ENCODE data around the gene GNAI3. TPM values are rescaled to one million over a fixed set of nuclear protein-coding genes. Genes with fewer than 3 reads are reported as not detected.

The GNAI3 gene
- total RNA-seq, 1 donor from 2014 or later: 6.6 TPM

DNA sequence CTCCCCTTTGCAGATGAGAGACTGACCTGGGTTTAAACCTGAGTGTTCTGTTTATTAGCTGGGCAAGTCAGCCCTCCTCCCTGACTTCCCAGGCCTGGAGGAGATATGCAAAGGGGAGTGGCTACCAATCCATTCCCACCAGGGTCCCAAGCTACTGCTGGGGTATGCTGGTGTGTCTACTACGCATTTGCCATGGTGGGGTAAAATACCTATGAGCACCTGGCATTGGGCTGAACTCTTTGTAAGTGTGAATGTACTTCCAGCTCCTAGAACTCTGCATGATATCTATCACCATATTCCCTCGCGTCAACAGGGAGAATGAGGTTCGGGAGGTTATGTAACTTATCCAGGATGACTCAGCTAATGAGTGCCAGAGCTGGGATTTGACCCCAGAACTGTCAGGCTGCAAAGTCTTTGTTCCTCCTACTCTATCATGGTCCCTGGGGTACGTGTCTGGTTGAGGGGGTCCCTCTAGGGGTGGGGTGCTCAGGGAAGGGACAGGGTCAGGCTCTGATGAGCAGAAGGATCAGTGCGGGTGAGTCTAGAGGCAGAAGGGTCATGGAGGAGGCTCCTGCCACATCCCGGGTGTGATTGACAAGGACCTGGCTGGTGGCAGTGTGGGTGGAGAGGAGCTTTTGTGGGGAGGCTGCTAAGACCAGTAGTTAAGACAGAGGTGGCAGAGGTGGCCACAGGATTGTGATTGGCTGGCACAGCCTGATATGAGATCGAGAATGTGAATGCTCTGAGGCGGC is 88.0 kb downstream of the GNAI3 start:
- peak; percentile 39 for DNase-seq (ENCODE audit: low spot score)

DNA sequence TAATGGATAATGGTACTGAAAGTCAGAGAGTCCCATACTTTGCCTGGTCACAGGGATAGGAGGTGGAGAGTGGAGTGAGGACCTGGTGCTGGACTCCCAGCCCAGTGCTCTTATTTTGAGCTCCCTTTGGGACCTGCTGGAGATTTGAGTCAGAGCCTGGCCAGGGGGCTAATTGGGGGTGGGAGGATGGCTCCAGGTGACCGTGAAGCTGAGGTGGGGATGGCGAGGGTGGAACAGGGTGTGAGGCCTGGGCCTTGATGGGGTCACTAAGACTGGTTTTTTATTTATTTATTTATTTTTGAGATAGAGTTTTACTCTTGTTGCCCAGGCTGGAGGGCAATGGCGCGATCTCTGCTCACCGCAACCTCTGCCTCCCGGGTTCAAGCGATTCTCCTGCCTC is 89.0 kb downstream of the GNAI3 start:
- peak; percentile 31 for DNase-seq (ENCODE audit: low spot score)

DNA sequence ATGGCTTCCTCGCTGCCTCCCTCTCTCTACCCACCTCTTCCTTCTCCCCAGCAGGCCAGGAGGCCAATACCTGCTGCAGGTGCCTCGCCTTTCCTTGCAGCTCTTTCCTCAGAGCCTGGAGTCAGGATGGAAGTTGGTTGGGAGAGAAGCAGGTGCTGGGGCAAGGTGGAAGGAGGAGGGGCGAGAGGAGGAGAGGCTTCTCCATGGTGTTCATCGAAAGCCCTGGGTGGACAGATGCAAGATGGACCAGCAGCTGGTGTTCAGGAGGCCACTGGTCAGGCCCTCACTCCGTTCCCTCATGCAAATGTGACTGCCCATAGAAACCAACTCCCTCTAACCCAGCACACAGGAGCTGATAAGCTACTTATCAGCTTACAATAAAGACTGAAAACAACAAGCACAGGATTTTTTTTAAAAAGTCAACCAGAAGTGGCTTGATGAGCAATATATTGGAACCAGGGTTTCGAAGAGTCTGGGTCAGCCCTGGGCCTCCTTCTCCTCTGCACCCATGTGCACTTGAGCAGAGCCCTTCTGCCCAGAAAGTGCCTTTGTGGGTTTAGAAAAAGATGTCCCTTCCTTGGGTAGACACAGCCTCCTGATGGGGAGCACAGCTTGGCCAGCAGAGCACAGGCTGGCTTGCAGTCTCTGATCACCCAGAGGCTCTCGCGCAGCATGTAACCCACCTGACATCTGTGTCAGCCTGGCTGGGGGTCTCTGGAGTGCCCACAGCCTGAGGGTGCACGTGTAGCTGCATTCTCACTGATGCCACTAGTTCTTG is 90.8 kb downstream of the GNAI3 start:
- DNase-seq (ENCODE audit: low spot score): peak; percentile 34

DNA sequence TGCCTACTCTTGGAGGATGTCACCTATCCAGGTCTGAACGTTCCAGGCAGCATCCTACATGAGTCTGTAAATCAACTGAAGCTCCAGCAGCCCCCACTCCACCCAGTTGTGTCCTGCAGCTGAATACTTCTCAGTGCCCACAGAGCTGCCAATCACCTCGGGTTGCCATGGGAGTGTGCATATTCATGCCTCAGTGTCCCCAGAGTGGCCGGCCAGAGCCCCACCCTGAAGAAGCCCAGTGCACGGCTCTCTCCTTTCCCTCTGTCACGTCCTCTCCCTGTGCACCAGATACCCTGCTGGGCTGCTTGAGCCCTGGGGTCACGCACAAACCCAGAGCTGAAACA is 91.4 kb downstream of the GNAI3 start:
- no peak for DNase-seq (ENCODE audit: low spot score)

DNA sequence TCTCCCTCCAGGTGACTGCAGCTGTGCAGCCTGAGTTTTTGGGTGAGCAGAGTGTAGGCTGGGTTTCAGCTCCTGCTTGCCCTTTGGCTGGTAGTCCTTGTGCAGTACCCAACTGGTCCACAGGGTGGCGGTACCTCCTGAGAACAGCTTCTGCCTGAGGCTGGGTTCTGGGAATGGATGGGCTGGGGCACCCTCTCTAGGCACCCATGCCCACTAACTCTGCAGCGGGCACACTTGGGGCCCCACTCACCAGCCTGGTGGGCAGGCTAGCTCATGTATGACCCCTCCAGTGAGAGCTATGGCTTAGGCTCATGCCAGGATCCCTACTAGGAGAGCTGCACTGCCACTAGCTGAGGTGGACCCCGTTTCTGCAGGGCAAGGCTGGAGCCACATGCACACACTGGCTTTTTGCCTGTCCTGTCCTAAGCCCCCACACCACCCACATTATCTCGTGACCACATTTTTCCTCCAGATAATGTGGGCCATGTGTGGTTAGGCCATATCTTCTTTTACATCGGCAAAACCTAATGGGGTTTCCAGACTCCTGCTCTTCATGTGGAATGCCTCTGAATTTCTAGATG is 92.0 kb downstream of the GNAI3 start:
- DNase-seq (ENCODE audit: low spot score): peak; percentile 88

DNA sequence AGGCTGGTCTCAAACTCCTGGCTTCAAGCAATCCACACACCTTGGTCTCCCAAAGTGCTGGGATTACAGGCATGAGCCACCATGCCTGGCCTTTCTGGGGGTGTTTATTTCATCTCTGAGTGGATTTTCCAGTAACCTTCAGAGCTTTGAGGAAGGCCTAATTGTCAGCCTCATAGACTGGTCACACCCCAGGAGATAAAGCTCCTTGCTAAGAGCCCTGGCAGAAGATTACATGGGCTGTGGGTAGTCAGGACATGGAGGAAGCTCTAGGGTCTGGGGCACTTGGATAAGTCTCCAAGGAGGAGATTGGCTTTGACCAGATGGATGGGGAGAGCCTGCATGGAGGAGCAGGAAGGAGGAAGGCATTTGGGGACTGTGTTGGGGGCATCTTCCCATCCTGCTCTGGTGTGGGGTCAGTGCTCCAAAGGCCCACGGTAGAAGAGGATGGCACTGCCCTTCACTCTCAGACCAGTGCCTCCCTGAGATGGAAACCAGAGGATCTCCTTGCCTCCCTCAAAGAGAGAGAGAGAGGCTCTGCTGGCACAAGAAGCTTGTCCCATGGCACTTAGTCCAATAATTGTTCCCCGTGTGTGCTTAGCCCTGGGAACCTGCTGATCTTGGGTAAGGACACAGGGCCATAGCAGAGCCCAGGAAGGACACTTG is 92.8 kb downstream of the GNAI3 start:
- DNase-seq (ENCODE audit: low spot score): no peak

DNA sequence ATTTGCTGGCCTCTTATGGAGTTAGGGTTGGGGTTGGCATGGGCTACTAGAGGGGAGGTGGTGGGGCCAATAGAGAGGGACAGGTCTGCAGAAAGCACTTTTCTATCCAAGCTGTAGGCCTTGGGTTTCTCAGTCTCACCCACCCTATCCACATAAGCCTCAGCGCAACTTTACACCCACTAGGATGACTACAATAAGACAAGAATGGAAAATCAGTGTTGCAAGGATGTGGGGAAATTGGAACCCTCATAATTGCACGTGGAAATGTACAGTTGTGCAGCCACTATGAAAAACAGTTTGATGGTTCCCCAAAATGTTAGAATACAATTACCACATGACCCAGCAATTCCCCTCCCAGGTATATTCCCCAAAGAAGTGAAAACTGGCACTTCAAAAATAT is 93.4 kb downstream of the GNAI3 start:
- DNase-seq (ENCODE audit: low spot score): no peak

DNA sequence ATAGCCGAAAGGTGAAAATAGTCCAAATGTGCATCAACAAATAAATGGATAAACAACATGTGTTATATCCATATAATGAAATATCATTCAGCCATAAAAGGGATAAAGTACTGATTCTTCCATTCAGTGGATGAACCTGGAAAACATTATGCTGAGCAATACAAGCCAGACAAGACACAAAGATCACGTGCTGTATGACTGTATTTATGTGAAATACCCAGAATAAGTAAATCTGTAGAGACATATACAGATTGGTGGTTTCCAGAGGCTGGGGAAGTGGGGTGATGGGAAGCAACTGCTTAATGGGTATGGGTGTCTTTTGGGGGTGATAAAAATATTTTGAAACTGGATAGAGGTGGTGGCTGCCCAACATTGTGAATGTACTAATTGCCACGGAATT is 94.2 kb downstream of the GNAI3 start:
- no peak for DNase-seq (ENCODE audit: low spot score)

DNA sequence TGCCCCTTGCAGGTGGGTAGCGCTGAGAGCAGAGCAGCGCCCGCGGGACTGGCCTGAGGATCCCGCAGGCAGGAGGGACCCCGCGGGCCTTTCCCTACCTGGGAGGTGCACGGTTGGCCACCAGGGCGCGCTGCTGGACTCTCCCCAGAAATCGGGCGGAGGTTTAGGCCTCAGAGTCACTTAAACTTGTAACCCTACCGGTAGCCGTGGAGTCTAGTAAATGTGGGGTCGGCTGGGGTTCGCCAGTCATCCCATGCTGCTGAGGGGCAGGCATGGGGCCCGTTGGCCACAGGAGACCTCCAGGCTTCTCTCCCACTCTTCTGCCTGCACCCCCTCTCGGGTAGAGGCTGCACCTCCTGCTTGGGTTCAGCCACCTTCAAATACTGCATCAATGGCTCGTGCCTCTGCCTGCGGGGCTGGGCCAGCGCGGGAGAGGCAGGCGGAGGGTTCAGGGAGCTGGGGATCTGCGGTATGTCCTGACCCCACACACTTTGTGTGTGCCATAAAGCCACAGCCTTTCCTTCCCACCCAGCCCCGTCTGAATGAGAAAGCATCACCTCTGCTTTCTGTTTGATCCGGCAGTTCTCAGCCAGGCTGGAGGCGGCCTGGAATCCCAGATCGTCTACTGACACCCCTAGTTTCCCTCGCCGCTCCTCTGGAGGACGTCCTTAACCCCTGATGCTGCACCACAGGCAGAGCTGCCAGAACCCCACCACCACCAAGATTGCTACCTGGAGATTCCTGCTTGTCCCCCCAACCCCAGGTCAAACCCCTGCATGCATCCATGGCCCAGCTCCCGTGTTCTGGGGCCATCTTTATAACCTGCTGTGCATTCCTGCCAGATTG is 95.2 kb downstream of the GNAI3 start:
- peak; percentile 89 for DNase-seq (ENCODE audit: low spot score)

DNA sequence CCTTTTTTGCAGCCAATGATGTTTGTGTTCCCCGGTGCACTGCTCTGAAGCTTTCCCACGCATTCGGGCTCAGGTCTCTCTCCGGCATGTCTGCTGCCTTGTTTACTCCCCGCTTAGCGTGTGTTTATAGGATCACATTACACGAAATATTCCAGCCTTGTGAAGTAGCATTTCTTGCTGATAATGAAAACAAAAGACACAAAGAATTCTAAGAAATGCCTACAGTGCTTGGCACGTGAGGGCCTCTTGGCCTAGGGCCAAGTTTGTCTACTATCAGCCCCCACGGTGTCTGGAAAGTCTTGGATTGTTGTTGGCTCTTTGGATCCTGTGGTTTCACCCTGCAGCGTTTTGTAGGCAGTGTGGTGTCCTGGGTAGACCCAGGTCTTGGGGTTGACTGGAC is 96.3 kb downstream of the GNAI3 start:
- DNase-seq (ENCODE audit: low spot score): no peak

DNA sequence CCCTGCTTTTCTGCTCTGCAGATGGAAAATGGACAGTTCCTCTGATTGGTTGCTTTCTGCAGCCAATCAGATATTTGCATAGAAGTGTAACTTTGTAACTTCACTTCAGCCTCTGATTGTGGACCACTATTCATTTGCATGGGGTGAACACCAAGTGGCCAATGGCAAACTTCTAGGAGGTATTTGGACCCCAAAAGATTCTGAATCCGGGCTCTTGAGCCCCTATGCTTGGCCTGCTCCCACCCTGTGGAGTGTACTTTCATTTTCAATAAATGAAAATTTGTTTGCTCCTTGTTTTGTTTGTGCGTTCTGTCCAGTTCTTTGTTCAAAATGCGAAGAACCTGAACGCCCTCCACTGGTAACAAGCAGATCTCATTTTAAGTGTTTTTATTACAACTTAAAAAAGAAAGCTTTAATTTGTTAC is 101.1 kb downstream of the GNAI3 start:
- DNase-seq (ENCODE audit: low spot score): peak; percentile 17

DNA sequence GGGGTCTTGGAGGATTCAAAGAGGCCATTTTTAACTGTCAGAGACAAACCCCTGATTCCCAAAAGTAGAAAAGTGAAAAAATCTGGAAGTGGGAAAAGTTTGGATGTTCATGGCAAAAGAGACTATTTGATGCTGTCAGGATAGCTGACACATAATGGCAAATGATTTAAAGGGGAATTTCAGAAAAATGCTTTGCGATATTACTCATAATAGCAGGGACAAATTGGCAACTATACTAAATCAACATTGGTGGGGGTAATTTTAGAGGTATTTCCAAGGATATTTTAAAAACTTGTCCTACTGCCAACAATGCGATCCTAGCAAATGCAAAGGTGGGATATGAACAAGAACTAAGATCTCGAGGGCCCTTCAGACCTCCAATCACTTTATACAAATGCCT is 102.2 kb downstream of the GNAI3 start:
- no peak for DNase-seq (ENCODE audit: low spot score)

DNA sequence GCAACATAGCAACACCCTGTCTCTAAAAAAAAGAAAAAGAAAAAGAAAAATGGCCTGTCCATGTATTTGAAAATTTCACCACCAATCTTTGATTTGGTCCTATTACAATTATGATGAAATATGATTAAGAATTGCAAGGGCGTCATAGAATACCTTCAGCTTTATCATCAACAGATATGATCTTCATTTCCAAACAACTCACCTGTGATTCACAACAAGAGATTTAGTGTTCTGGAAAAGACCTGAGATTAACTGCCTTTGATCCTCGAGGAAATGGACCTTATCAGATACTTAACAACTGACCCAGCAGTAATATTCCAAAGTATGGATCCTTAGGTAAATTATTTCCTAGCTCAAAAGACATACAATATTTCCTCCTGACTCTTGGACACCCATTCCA is 104.0 kb downstream of the GNAI3 start:
- DNase-seq (ENCODE audit: low spot score): no peak

DNA sequence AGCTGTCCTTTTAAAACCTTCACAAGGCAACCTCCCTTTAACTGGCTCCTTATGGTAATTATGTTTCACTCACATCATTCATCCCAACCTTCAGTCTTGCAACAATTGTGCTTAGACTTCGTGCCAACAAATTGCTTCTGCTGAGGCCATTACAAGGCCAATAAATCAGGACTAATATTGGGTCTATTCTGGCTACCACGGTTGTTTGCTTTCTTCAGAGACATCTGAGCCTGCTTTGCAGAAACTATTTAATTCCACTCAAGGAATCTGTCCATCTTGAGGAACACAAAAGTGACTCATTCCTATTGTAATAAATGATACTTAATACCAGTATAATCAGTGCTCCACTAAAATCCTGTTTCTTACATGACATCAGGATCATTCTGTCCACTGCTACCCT is 104.9 kb downstream of the GNAI3 start:
- DNase-seq (ENCODE audit: low spot score): no peak

DNA sequence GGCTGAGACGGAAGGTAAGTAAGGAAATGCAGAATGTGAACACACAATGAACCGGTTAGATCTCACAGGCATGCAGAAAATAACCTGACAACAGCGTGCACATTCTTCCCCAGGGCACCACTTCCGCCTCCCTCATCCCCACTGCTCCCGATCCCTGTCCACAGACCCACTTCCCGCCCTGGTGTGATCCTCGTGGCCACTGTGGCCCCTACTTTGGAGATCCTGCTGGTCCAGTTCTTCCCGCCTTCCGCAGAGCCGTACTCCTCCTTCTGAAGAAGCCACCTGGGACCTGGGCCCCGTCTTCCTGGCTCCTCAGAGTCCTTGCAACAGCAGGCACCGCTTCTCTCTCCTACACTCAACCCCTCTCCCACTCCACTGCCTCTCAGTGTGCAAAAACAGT is 106.1 kb downstream of the GNAI3 start:
- no peak for DNase-seq (ENCODE audit: low spot score)

DNA sequence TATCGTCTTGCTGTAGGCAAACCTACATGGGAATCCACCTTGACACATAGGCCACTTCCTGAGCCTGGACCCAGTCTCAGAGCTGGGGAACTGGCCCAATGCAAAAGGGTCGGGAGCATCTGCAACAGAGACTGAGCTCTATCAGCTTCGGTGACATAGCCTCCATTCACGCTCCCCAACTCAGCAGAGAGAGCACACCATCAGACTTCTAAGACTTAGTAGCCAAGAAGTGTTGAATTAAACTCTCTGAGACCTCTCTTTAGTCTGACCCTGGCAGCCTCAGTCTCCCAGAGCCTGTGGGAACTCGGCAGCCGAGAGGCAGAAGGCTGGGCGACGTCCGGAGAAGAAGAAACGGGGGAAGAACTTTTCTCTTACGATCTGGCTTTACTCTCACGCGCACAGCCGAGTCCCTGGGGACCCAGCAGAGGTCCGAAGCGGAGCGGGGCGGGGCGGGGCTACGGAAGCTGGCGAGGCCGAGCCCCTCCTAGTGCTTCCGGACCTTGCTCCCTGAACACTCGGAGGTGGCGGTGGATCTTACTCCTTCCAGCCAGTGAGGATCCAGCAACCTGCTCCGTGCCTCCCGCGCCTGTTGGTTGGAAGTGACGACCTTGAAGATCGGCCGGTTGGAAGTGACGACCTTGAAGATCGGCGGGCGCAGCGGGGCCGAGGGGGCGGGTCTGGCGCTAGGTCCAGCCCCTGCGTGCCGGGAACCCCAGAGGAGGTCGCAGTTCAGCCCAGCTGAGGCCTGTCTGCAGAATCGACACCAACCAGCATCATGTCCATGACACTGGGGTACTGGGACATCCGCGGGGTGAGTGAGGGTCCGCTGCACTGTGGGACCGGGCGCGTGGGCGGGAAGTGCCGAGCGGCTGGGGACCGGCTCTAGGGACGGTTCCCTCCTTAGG is 107.5 kb downstream of the GNAI3 start, which contains the start of gene GSTM4:
Gene GSTM4, plus strand, starts transcription at position 485 of the 905 bp plus-strand sequence. Its CDS starts 291 bp downstream, at position 776.
- peak; percentile 84 for DNase-seq (ENCODE audit: low spot score)

DNA sequence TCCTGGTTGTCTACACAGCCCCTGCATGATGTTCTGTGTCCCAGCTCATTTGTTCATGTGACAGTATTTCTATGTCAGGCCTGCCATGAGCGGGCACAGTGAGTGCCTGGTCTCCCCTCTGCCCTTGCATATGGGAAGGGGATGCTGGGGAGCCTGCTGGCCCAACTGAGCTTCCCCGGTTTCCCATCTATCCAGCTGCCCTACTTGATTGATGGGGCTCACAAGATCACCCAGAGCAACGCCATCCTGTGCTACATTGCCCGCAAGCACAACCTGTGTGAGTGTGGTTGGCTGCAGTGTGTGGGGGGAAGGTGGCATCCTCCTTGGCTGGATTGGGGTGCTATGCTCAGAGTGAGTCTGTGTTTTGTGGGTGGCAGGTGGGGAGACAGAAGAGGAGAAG is 109.0 kb downstream of the GNAI3 start:
- DNase-seq (ENCODE audit: low spot score): no peak

DNA sequence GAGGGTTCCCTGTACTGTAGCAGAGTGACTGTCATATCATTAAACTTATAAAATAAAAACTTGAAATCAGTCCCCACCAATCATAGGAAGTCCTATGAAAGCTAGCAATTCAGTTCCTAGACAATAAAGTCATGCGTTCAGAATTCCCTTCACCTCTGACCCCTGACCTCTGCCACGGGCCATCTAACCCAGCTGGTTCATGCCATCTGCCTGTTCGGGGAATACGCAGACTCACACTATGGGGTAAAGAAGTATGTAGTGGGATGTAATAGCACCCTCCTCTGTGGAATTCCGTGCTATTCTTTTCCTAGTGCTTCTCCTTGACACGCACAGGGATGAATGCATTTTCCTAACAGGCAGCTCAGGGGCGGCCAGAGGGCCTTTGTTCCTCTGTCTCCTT is 109.6 kb downstream of the GNAI3 start:
- no peak for DNase-seq (ENCODE audit: low spot score)

DNA sequence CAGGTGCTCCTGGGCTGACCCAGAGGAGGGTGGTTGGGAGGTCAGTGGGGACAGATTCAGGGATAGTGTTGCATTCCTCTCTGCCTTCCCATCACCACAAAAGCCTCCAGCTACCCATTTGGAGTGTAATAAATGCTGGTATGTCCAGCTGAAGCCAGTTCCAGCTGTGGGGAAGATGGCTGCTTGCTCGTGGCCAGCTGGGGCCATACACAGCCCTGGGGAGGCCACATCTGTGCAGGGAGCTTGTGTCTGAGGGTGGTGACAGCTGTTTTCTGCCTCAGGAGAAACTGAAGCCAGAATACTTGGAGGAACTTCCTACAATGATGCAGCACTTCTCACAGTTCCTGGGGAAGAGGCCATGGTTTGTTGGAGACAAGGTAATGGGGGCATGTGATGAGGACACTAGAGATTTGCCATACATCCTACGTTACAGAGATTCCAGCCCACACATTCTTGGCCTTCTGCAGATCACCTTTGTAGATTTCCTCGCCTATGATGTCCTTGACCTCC is 110.2 kb downstream of the GNAI3 start:
- DNase-seq (ENCODE audit: low spot score): no peak

DNA sequence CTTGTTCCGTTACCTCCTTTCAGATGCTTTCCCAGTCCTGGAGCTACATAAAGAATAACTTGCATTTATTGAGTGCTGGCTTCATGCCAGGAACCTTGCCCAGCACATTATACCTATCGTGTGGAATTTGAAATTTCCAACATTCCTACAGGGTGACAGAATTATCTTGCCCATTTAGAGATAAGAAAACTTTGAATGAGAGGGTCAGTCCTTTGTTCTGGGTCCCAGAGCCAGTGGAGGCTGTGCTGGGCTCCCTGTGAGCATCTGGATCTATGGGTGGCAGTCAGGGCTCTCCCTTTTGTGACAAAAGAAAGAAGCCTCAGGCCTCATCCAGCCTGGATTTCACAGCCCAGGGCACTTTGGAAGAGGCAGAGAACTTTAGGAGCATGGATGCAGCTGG is 110.7 kb downstream of the GNAI3 start:
- DNase-seq (ENCODE audit: low spot score): no peak
